NCI-H2227 (cell line): Measurements from ENCODE around the gene SLC31A1.

Experiments used
- DNase-seq: peaks from one replicate; lab custom pipeline; 2025; ENCODE audit not compliant: unreplicated experiment; lab: John Stamatoyannopoulos, UW

Gene SLC31A1

DNA sequence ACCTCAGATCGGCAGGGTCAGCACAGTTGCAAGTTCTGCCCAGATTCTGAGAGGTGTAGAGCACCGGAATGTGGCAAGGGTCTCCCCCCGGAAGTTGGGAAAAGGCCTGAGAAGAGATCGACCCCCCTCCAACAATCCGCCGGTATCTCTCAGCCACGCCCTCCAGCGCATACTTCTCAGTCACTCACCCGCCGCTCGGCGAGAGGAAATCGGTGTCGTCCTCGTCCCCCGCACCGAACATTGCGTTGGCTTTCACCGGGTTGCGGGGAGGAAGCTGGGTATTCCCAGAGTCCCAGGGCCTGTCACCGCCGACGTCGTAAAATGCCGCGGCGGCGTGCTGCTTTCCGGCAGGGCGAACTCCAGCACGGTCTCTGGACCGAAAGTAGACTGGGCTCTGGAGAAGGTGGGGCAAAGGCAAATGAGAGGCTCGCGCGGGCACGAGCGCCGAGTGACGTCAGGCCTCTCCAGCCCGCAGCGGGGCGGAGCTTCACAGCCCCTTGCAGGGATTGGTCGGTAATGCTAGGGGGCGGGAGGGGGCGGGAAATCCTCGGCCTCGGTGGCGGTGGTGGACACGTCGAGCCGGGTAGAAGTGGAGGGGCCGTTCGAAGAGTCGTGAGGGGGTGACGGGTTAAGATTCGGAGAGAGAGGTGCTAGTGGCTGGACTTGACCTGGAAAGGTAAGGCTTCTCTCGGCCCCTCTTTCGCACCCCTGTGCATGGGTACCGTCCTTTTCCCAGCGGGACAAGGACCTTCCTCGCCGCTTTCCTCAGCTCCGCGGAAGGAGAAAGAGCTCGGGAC, at the start of gene SLC31A1, which contains the start of gene FKBP15:
Gene SLC31A1 (plus strand): TSS at position 542 of the 797 bp plus-strand sequence. CDS start 34,605 bp downstream, outside the sequence.
Gene FKBP15 (minus strand): TSS at position 275 of the 797 bp plus-strand sequence. CDS start 34 bp downstream, at position 241.
- peak; percentile 96 for DNase-seq

GRCh38 chr9:113173341-113173740, 48.0 kb upstream of the SLC31A1 start:
- DNase-seq, result no peak

DNA sequence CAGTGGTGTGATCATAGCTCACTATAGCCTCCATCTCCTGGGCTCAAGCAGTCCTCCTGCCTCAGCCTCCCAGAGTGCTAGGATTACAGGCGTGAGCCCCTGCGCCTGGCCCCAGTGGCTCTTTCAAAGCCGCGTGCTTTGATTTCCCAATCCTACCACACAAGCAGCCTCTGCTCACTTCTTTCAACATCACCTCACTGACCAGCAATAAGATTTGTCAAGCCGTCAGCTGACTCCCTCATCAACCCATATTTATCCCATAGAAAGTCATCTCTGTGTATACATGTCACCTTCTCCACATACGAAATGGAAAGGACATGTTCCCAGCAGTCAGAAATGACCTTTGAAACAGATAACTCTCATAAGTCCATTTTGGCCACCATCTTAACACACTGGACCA, 44.5 kb upstream of the SLC31A1 start:
- no peak for DNase-seq

GRCh38 chr9:113177251-113177650, 44.1 kb upstream of the SLC31A1 start:
- DNase-seq, result no peak

GRCh38 chr9:113178087-113178486, 43.3 kb upstream of the SLC31A1 start:
- DNase-seq, result no peak

DNA sequence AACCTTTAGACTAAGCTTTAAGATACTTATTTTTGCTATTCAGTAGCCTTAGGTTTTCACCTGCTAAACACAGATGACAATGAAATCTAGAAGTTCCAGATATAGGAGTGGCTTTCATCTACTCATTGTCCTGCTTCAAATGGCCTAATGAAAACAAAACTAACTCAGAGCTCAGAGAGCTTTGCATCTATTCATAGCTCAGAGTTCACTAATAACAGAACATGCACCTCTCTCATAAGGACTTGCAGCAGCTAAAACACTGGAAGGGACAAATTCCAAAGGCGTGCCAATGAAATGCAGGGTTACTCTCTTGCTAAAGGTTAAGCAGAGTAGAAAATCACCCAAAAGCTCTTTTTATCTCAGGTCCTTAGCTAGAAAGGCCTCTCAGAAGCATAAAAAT, 41.5 kb upstream of the SLC31A1 start:
- no peak for DNase-seq

DNA sequence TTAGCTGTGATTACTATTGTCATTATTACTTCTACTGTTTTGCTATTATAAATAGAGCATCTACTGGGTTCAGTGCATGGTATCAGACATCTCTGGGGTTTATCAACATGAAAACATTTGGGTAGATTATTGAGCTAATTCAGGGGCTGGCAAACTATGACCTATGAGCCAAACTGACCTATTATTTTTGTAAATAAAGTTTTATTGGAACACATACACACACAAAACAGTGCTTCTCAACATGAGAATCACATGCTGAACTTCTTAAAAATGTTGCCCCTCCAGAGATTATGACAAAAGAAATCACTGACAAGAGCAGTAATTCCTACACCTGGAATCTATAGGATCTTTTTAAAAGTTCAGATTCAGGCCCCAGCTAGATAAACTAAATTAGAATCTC, 40.2 kb upstream of the SLC31A1 start:
- no peak for DNase-seq

DNA sequence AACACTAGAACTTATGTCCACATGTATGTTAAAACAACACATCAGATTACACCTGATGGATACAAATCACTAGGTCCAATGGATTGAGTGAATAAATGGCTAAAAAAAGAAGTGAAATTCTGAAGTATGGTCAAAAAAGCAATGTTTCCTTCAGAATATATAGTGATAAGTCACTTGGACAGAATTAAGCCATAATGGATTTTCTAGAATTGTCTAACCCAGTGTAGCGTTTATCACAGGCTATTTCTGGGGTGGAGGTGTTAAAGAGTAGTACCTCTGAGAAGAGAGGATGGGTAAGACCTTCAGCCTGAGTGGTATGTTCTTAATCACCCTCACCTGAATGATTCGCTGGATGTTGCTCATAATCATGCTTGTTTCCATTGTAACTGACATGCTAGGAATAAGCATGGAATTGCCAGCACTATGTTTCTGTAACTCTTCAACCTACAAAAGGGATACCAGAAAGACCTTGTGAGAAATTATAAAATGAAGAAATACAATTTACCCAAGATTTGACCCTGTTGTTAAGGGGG, 37.3 kb upstream of the SLC31A1 start:
- no peak for DNase-seq

GRCh38 chr9:113184539-113184938, 36.8 kb upstream of the SLC31A1 start:
- DNase-seq, result no peak

DNA sequence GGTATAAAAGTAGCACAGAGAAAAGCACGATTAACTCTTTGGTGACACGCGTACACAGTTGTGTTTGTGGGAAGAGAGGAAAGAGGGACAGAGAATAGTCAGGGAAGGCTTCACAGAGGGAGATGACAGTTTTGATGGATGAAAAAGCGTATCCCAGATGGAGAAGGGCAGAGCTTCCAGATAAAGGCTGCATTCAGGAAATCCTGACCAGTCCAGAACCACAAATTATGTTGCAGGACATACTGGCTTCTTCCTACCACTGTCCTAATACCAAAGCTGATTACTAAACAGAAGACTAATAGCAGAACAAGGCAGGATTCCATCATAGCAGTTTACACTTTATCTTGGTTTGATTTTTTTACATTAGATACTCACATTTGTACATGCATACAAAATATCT, 36.1 kb upstream of the SLC31A1 start:
- no peak for DNase-seq

DNA sequence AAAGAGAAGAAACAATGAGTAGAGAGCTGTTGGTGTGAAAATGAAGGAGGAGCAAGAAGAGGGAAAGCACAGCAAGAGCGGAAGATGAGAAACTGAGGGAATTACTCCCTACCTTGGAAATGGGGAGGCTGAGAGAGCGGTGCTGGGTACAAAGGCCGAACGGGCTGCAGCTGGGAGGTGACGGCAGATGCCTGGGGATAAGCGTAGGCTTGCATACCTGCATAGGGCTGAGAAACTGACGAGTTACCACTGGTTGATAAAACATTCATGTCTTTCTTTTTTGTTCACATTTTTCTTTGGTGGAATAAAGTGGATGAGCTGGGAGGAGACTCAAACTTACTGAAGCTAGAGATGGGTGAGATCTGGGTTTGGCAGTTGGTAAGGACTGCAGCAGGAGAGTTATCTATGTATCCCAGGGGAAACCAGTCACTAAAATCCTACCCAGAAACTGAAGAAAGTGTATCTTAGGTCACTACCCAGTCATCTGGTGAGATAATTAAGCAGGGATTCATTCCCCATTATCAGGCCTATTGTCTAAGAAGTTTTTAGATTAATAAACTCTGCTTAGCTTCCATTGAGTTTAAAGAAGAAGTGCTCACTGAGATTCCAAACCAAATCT, 35.1 kb upstream of the SLC31A1 start:
- no peak for DNase-seq

DNA sequence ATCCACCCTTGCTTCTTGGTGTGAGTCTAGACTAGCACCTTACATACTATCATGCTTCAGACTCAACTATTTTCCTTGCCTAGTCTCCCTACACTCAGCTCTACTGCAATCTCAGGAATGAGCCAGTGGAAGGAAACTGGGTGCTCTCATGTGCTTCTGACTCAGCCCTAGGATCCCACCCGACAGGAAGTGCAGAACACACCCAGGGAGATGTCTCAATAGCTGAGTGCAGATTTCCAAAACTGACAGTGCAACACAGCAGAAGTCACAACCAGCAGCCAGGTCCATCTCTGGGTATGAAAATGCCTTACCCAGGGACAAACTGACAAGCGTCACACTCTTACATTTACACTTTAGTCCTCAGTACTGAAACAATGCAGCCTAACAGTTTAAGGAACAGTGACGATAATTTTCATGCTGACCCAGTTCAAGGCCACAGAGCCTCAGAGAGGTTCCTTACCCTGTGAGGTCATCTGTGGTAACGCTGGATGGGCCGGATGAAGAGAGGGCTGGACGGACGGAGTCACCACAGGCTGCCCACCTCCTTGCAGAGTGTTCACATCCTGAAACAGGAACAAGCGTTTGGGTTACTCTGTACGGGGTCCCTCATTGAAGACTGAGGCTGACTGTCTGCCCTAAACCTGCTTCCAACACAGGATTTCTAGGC, 33.3 kb upstream of the SLC31A1 start:
- no peak for DNase-seq

DNA sequence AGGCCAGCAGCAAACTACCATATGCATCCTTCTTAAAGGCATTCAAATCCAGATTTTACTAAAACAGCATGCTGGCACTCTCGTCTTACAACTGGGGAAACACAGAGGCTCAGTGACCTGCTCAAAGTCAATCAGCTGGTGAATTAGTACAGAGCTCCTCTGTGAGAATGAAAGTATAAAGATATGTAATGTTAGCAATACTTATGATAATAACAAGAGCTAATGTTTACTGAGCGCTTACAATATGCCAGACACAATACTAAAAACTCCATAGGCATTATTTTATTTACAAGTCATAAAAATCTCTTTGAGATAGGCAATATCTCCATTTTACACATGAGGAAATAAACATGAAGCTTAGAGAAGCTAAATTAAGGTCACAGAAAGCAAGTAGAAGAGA, 28.9 kb upstream of the SLC31A1 start:
- no peak for DNase-seq

DNA sequence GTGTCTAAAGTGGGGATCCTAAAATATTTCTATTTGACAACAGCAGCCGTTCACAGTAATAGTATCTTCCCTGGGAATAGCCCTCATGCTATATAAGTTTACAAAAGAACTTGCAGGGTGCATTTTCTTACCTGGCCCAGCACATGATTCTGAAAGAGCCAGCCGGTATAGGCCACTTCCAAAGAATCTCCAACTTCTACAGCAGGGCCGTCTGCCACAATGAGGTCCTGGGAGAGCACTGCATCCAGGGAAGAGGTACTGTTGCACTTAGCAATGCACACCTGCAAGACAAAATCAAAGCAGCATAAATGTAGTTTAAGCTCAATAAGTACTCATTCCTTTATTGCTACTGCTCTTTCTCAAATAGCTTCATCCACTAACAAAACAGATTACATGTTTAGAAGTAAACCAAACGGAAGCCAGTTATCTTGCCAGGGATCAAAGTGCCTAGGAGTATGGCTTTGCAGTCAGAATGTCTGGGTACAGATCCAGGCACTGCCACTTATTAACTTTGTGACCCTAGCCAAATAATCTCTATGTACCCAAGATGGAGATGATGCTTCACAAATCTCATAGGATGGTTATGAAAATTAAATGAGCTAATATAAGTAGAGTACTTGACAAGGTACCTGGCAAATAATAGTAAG, 21.5 kb upstream of the SLC31A1 start:
- DNase-seq, result no peak

- DNase-seq, result no peak
These were observed 15.9 kb upstream of the SLC31A1 start for GRCh38 chr9:113205432-113205831.

DNA sequence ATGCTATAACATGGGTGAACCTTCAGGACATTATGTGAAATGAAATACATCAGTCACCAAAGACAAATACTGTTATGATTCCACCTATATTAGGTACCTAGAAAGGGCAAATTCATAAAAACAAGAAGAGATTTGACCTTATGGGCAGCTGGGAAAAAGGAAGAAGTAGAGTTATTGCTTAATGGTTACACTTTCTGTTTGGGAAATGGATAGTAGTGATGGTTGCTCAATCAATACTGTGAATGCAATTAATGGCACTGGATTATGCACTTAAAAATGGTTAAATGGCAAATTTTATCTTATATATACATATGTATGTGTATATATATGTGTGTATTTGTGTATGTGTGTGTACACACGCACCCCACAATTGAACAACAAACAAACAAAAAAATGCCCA, 15.5 kb upstream of the SLC31A1 start:
- DNase-seq, result no peak

GRCh38 chr9:113210815-113211214, 10.5 kb upstream of the SLC31A1 start:
- no peak for DNase-seq

GRCh38 chr9:113215132-113215531, 6.2 kb upstream of the SLC31A1 start:
- no peak for DNase-seq

GRCh38 chr9:113216406-113216805, 4.9 kb upstream of the SLC31A1 start:
- DNase-seq, result no peak

DNA sequence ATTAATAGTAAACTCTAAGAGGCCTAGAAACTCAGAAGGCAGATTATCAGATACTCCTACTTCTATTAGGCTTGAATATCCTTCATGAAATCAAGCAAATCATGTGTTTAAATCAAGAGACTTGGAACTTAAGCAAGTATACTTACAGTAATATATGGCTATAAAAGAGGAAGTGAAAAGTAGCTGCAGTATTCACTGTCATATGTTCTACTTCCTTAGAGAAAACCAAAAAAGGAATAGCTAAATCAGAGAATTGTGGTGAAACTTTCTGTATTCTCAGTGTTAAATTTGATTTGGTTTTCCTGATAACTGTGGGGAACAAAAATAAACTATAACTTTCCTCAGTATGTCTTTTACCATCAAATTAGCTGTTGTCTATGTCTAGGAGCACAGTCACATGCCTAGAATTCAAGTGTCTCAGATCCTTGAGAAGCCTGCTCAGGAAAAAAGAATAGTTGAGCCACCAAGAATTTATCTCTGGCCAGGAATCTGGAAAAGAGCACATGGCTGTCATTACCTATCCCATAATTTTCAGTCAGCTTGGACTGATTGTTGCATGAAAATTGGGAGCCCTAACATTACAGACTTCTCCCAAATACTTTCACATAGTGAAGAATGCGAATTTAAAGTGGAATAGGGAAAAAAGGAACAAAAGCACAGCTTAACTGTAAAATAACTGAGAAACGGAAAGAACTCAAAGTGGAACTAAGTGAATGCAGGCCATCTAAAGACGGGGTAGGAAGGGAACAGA, 2.0 kb upstream of the SLC31A1 start:
- no peak for DNase-seq

DNA sequence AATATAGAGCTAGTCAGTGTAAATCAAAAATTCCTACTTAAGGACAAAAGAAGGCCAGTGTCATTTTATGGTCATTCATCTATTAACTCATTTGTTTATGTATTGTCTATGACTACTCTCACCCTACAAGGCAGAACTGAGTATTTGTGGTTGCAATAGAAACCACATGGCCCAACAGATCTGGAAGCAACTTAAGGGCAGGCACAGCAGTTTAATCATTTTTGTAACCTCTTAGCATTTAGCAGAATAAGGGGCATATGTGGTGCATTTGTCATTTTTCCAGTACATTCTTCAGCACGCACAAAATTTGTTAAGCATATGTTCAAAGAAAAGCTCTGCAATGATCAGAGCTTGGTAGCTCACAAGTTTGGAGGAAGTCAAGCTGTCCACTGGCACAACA, 1.4 kb upstream of the SLC31A1 start:
- no peak for DNase-seq
